ENCODE results near the gene PDZD4.

The PDZD4 gene

GRCh38 chrX:153783378-153784013 is 46.8 kb downstream of the PDZD4 start:
- peaks cover 61% of the 10 kb centered on the region for H3K36me3 Mint-ChIP-seq (ENCODE audit: low read depth)
- no peak overlapping the region for H3K27ac Mint-ChIP-seq
- peaks cover 32% of the 10 kb centered on the region for H3K27me3 Mint-ChIP-seq
- H3K4me3 Mint-ChIP-seq, result no peak overlapping the region
- no peaks in the 10 kb centered on the region for H3K9me3 Mint-ChIP-seq
- intact Hi-C loops (cut with micrococcal nuclease), result no loop called here
- peaks cover 7% of the 10 kb centered on the region for H3K4me1 Mint-ChIP-seq (ENCODE audit: low read depth)

- Mint-ChIP-seq H3K27ac (no peak overlapping the region), H3K36me3 (ENCODE audit: low read depth) (peaks cover 54% of the 10 kb centered on the region), H3K27me3 (peaks cover 37% of the 10 kb centered on the region), H3K4me1 (ENCODE audit: low read depth) (peaks cover 7% of the 10 kb centered on the region), H3K9me3 (no peaks in the 10 kb centered on the region), H3K4me3 (no peak overlapping the region)
- intact Hi-C loops (cut with micrococcal nuclease), result no loop called here
Observed at GRCh38 chrX:153782871-153783270, 47.5 kb downstream of the PDZD4 start.

- intact Hi-C loops (cut with micrococcal nuclease), result no loop called here
- H3K27me3 Mint-ChIP-seq, result peaks cover 37% of the 10 kb centered on the region
- no peak overlapping the region for H3K4me3 Mint-ChIP-seq
- H3K9me3 Mint-ChIP-seq, result no peaks in the 10 kb centered on the region
- H3K4me1 Mint-ChIP-seq (ENCODE audit: low read depth), result peaks cover 7% of the 10 kb centered on the region
- H3K36me3 Mint-ChIP-seq (ENCODE audit: low read depth), result peaks cover 49% of the 10 kb centered on the region
- no peak overlapping the region for H3K27ac Mint-ChIP-seq
Observed at GRCh38 chrX:153782313-153782712, 48.0 kb downstream of the PDZD4 start.

GRCh38 chrX:153781428-153782047 is 48.8 kb downstream of the PDZD4 start:
- intact Hi-C loops (cut with micrococcal nuclease), result no loop called here
- Mint-ChIP-seq H3K4me3 (no peak overlapping the region), H3K27me3 (peaks cover 37% of the 10 kb centered on the region), H3K27ac (no peak overlapping the region), H3K36me3 (ENCODE audit: low read depth) (peaks cover 42% of the 10 kb centered on the region), H3K4me1 (ENCODE audit: low read depth) (peaks cover 7% of the 10 kb centered on the region), H3K9me3 (no peaks in the 10 kb centered on the region)

GRCh38 chrX:153780678-153781427 is 49.5 kb downstream of the PDZD4 start, which contains the start of gene SRPK3:
SRPK3 (plus strand) TSS chrX:153781041; CDS start chrX:153781087, 46 bp downstream.
- Mint-ChIP-seq H3K9me3 (no peaks in the 10 kb centered on the region), H3K27ac (peak within 1 kb of the TSS; percentile 42), H3K4me3 (no peak within 1 kb of the TSS), H3K27me3 (peaks cover 37% of the 10 kb centered on the region), H3K36me3 (ENCODE audit: low read depth) (peaks cover 35% of the 10 kb centered on the region), H3K4me1 (ENCODE audit: low read depth) (peaks cover 7% of the 10 kb centered on the region)
- intact Hi-C loops (cut with micrococcal nuclease), result no loop called here

- intact Hi-C loops (cut with micrococcal nuclease), result no loop called here
- H3K9me3 Mint-ChIP-seq, result no peaks in the 10 kb centered on the region
- peaks cover 27% of the 10 kb centered on the region for H3K36me3 Mint-ChIP-seq (ENCODE audit: low read depth)
- H3K27ac Mint-ChIP-seq, result peak overlapping the region; percentile 42
- H3K4me3 Mint-ChIP-seq, result no peak overlapping the region
- H3K4me1 Mint-ChIP-seq (ENCODE audit: low read depth), result peaks cover 7% of the 10 kb centered on the region
- peaks cover 37% of the 10 kb centered on the region for H3K27me3 Mint-ChIP-seq
Observed at GRCh38 chrX:153779891-153780677, 50.3 kb downstream of the PDZD4 start.

GRCh38 chrX:153778684-153779101 is 51.7 kb downstream of the PDZD4 start:
- peaks cover 13% of the 10 kb centered on the region for H3K36me3 Mint-ChIP-seq (ENCODE audit: low read depth)
- H3K4me3 Mint-ChIP-seq, result no peak overlapping the region
- H3K4me1 Mint-ChIP-seq (ENCODE audit: low read depth), result peaks cover 7% of the 10 kb centered on the region
- no peak overlapping the region for H3K27ac Mint-ChIP-seq
- intact Hi-C loops (cut with micrococcal nuclease), result no loop called here
- peaks cover 37% of the 10 kb centered on the region for H3K27me3 Mint-ChIP-seq
- no peaks in the 10 kb centered on the region for H3K9me3 Mint-ChIP-seq

GRCh38 chrX:153778181-153778580 is 52.2 kb downstream of the PDZD4 start:
- H3K27me3 Mint-ChIP-seq, result peaks cover 33% of the 10 kb centered on the region
- H3K4me3 Mint-ChIP-seq, result no peak overlapping the region
- peaks cover 7% of the 10 kb centered on the region for H3K4me1 Mint-ChIP-seq (ENCODE audit: low read depth)
- no peaks in the 10 kb centered on the region for H3K9me3 Mint-ChIP-seq
- H3K27ac Mint-ChIP-seq, result no peak overlapping the region
- intact Hi-C loops (cut with micrococcal nuclease), result no loop called here
- H3K36me3 Mint-ChIP-seq (ENCODE audit: low read depth), result peaks cover 8% of the 10 kb centered on the region

GRCh38 chrX:153777261-153778090 is 52.9 kb downstream of the PDZD4 start:
- H3K4me3 Mint-ChIP-seq, result no peak overlapping the region
- intact Hi-C loops (cut with micrococcal nuclease), result no loop called here

GRCh38 chrX:153776611-153777045 is 53.7 kb downstream of the PDZD4 start:
- Mint-ChIP-seq H3K27ac (no peak overlapping the region), H3K9me3 (no peaks in the 10 kb centered on the region), H3K4me3 (no peak overlapping the region), H3K4me1 (ENCODE audit: low read depth) (peaks cover 7% of the 10 kb centered on the region), H3K36me3 (ENCODE audit: low read depth) (no peaks in the 10 kb centered on the region), H3K27me3 (peaks cover 27% of the 10 kb centered on the region)
- intact Hi-C loops (cut with micrococcal nuclease), result no loop called here

More at GRCh38 chrX:153777261-153778090, 52.9 kb downstream of the PDZD4 start:
- H3K36me3 Mint-ChIP-seq (ENCODE audit: low read depth), result peaks cover 1% of the 10 kb centered on the region
- peaks cover 7% of the 10 kb centered on the region for H3K4me1 Mint-ChIP-seq (ENCODE audit: low read depth)
- peaks cover 29% of the 10 kb centered on the region for H3K27me3 Mint-ChIP-seq
- no peaks in the 10 kb centered on the region for H3K9me3 Mint-ChIP-seq
- H3K27ac Mint-ChIP-seq, result no peak overlapping the region

GRCh38 chrX:153776120-153776599 is 54.2 kb downstream of the PDZD4 start:
- H3K9me3 Mint-ChIP-seq, result no peaks in the 10 kb centered on the region
- no peak overlapping the region for H3K27ac Mint-ChIP-seq
- intact Hi-C loops (cut with micrococcal nuclease), result no loop called here
- H3K27me3 Mint-ChIP-seq, result peaks cover 22% of the 10 kb centered on the region
- H3K4me3 Mint-ChIP-seq, result no peak overlapping the region
- H3K4me1 Mint-ChIP-seq (ENCODE audit: low read depth), result peaks cover 7% of the 10 kb centered on the region
- H3K36me3 Mint-ChIP-seq (ENCODE audit: low read depth), result no peaks in the 10 kb centered on the region

- Mint-ChIP-seq H3K4me3 (no peak overlapping the region), H3K4me1 (ENCODE audit: low read depth) (peaks cover 6% of the 10 kb centered on the region)
Observed at GRCh38 chrX:153775293-153776119, 54.8 kb downstream of the PDZD4 start.

More at GRCh38 chrX:153775293-153776119, 54.8 kb downstream of the PDZD4 start:
- Mint-ChIP-seq H3K27me3 (peaks cover 21% of the 10 kb centered on the region), H3K27ac (no peak overlapping the region), H3K36me3 (ENCODE audit: low read depth) (no peaks in the 10 kb centered on the region), H3K9me3 (no peaks in the 10 kb centered on the region)
- intact Hi-C loops (cut with micrococcal nuclease), result no loop called here

Data from dendritic cell treated with granulocyte-macrophage colony-stimulating factor and Interleukin-4, amounts not matched to agents 40 ng/mL and 50 ng/mL, for 4 days (primary cell).